H1 (cell line): Measurements from ENCODE around the gene SLC25A36.

Source experiments
- BRCA1 ChIP-seq: IDR thresholded peaks from 2 replicates; pipeline ENCODE4 v1.6.1; 2012; ENCODE audit warnings: low read depth, low read length, improper control_type of control experiment
- CHD2 ChIP-seq: IDR thresholded peaks from 2 replicates; pipeline ENCODE4 v1.6.1; 2012; ENCODE audit warnings: low read length, improper control_type of control experiment
- EP300 ChIP-seq, 2 experiments: IDR thresholded peaks; 1 replicate in 1 of 2; 2 replicates in 1 of 2; pipeline ENCODE4 v1.6.1; 2011 to 2012; ENCODE audit warnings: low read depth in 2 of 2, low read length in 2 of 2, mild to moderate bottlenecking in 2 of 2, borderline replicate concordance in 1 of 2, inconsistent platforms in 1 of 2, moderate library complexity in 1 of 2
- POLR2A ChIP-seq, 2 experiments: IDR thresholded peaks; 1 replicate in 1 of 2; 2 replicates in 1 of 2; pipeline ENCODE4 v1.6.1; 2011; ENCODE audit warnings: low read depth in 2 of 2, low read length in 2 of 2, mild to moderate bottlenecking in 2 of 2; ENCODE audit errors: control extremely low read depth in 1 of 2
- RAD21 ChIP-seq, 2 experiments: IDR thresholded peaks in 1 of 2; conservative IDR thresholded peaks in 1 of 2; 2 replicates each; pipeline ENCODE4 v1.6.1; 2011; ENCODE audit warnings: low read depth in 2 of 2, low read length in 2 of 2, improper control_type of control experiment in 1 of 2, inconsistent platforms in 1 of 2, mild to moderate bottlenecking in 1 of 2, moderate library complexity in 1 of 2
- SIN3A ChIP-seq, 2 experiments: IDR thresholded peaks in 1 of 2; conservative IDR thresholded peaks in 1 of 2; 2 replicates each; pipeline ENCODE4 v1.6.1; 2011 to 2012; ENCODE audit warnings: low read length in 2 of 2, improper control_type of control experiment in 1 of 2, low read depth in 1 of 2, mild to moderate bottlenecking in 1 of 2
- TEAD4 ChIP-seq: IDR thresholded peaks from 2 replicates; pipeline ENCODE4 v1.6.1; 2012; ENCODE audit warnings: low read depth, low read length, inconsistent platforms, mixed read lengths
- TF ChIP-seq, protein P1 (sequence below), 3 experiments: IDR thresholded peaks; 1 replicate in 2 of 3; 2 replicates in 1 of 3; pipeline versions ENCODE4 v1.5.1 to v1.6.1; 2011; ENCODE audit warnings: low read length in 3 of 3, mild to moderate bottlenecking in 3 of 3, inconsistent platforms in 2 of 3, low read depth in 1 of 3, moderate library complexity in 1 of 3; ENCODE audit not compliant: insufficient read depth in 1 of 3; ENCODE audit errors: control extremely low read depth in 1 of 3
- TF ChIP-seq, protein P2 (sequence below): IDR thresholded peaks from 2 replicates; pipeline ENCODE4 v1.6.1; 2011; ENCODE audit warnings: low read length, improper control_type of control experiment
- TF ChIP-seq, protein P3 (sequence below): IDR thresholded peaks from 2 replicates; pipeline ENCODE4 v1.6.1; 2011; ENCODE audit warnings: low read depth, mild to moderate bottlenecking, low read length; ENCODE audit not compliant: insufficient read depth

DNA sequence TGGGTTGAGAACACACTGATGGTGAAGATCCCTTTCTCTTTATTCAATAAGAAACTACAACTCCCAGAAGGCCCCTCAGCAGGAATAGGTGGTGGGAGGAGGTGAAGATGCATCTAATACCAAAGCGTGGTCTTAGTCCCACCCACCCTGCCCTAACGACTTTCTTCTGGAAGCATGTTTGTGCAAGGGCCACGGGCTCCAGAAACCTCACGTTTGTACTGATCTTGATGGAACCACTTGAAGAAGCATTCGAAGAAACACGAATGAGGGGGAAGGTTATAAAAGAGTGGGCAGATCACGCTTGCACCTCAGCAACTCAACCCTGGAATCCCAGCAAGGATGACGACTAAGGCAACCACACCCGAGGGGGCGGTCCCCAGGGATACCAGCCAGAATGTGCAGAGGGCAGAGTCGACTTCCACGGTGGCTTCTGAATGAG lies 10.6 kb upstream of the SLC25A36 start:
- no peak for TF ChIP-seq CHD2
- TF ChIP-seq BRCA1 = no peak
- no peak for TF ChIP-seq SIN3A (conservative IDR thresholded peaks at IDR 0.05 in 1 of 2, IDR thresholded peaks at IDR 0.05 in 1 of 2; ENCODE audit: low read depth in 1 of 2, low read length in 2 of 2)
- TF ChIP-seq, protein P1, sequence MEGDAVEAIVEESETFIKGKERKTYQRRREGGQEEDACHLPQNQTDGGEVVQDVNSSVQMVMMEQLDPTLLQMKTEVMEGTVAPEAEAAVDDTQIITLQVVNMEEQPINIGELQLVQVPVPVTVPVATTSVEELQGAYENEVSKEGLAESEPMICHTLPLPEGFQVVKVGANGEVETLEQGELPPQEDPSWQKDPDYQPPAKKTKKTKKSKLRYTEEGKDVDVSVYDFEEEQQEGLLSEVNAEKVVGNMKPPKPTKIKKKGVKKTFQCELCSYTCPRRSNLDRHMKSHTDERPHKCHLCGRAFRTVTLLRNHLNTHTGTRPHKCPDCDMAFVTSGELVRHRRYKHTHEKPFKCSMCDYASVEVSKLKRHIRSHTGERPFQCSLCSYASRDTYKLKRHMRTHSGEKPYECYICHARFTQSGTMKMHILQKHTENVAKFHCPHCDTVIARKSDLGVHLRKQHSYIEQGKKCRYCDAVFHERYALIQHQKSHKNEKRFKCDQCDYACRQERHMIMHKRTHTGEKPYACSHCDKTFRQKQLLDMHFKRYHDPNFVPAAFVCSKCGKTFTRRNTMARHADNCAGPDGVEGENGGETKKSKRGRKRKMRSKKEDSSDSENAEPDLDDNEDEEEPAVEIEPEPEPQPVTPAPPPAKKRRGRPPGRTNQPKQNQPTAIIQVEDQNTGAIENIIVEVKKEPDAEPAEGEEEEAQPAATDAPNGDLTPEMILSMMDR (IDR thresholded peaks at IDR 0.05; ENCODE audit: control extremely low read depth in 1 of 3, insufficient read depth in 1 of 3, low read depth in 1 of 3, low read length in 3 of 3) = no peak
- no peak for TF ChIP-seq RAD21 (IDR thresholded peaks at IDR 0.05 in 1 of 2, conservative IDR thresholded peaks at IDR 0.05 in 1 of 2; ENCODE audit: low read depth in 2 of 2, low read length in 2 of 2)
- TF ChIP-seq EP300 (IDR thresholded peaks at IDR 0.05; ENCODE audit: borderline replicate concordance in 1 of 2, low read depth in 2 of 2, low read length in 2 of 2) = no peak
- peak; percentile 53; the same call in 1 of the 2 replicates for TF ChIP-seq TEAD4
- TF ChIP-seq POLR2A (IDR thresholded peaks at IDR 0.05; ENCODE audit: control extremely low read depth in 1 of 2, low read depth in 2 of 2, low read length in 2 of 2) = 0 out of 3 replicates have a peak, but pooled peaks of 1 of the 2 experiments have one; percentile 22
- TF ChIP-seq, protein P2, sequence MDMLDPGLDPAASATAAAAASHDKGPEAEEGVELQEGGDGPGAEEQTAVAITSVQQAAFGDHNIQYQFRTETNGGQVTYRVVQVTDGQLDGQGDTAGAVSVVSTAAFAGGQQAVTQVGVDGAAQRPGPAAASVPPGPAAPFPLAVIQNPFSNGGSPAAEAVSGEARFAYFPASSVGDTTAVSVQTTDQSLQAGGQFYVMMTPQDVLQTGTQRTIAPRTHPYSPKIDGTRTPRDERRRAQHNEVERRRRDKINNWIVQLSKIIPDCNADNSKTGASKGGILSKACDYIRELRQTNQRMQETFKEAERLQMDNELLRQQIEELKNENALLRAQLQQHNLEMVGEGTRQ = no peak
- TF ChIP-seq, protein P3, sequence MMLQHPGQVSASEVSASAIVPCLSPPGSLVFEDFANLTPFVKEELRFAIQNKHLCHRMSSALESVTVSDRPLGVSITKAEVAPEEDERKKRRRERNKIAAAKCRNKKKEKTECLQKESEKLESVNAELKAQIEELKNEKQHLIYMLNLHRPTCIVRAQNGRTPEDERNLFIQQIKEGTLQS = no peak
